Endothelial cell of umbilical vein (primary cell): ENCODE results near the gene C1orf115. TPM values are rescaled to one million over a fixed set of nuclear protein-coding genes. Genes with fewer than 3 reads are reported as not detected.

ENCODE experiments used
- BruUV-seq: library from RNA; stranded (reverse); fragments of 400-500 nt; replicated peaks from 2 replicates; lab custom pipeline; 2021; lab: Mats Ljungman, UMichigan
- CTCF ChIA-PET: fragments of 300-600, 350-600 bp; sonication (Branson Sonifier 250); formaldehyde crosslinking; loops from one replicate; lab custom pipeline; 2021; ENCODE audit warnings: antibody characterized with exemption, inconsistent platforms; lab: Charles Lee
- POLR2A ChIA-PET: fragments of 300-600, 350-600 bp; sonication (Branson Sonifier 250); formaldehyde crosslinking; loops from one replicate; lab custom pipeline; 2021; ENCODE audit warnings: antibody characterized with exemption, inconsistent platforms; lab: Charles Lee
- DNase-seq: peaks from one replicate; pipeline ENCODE4 v3.0.0-alpha.2; 2011; ENCODE audit warnings: low read depth, low spot score
- FAIRE-seq: peaks from 2 replicates; lab custom pipeline; 2011; peaks lifted over from hg19 to GRCh38; lab: Jason Lieb, UNC
- H2AFZ ChIP-seq: 2 replicates; pipeline ENCODE4 v1.6.0; 2012; ENCODE audit warnings: low read depth, low read length, control low read depth, inconsistent platforms
- H3K27ac ChIP-seq: 2 replicates; pipeline ENCODE4 v1.5.1; 2011; ENCODE audit warnings: low read depth, mild to moderate bottlenecking, control low read depth, low read length, moderate library complexity; ENCODE audit not compliant: insufficient read depth
- H3K27me3 ChIP-seq, 2 experiments: 2 replicates each; pipeline versions ENCODE4 v1.6.0 to v1.6.1; 2011; ENCODE audit warnings: low read length in 2 of 2, mixed read lengths in 1 of 2; ENCODE audit not compliant: control insufficient read depth in 2 of 2, insufficient read depth in 2 of 2
- H3K36me3 ChIP-seq, 2 experiments: 2 replicates in 1 of 2; 3 replicates in 1 of 2; pipeline ENCODE4 v1.5.1; 2011; ENCODE audit warnings: low read length in 2 of 2, mild to moderate bottlenecking in 1 of 2, moderate library complexity in 1 of 2; ENCODE audit not compliant: control insufficient read depth in 2 of 2, insufficient read depth in 2 of 2; ENCODE audit errors: extremely low read depth in 1 of 2
- H3K4me1 ChIP-seq: 3 replicates; pipeline ENCODE4 v1.5.1; 2011; ENCODE audit warnings: mild to moderate bottlenecking, low read length; ENCODE audit not compliant: control insufficient read depth, insufficient read depth; ENCODE audit errors: extremely low read depth
- H3K4me2 ChIP-seq: 2 replicates; pipeline ENCODE4 v1.6.1; 2011; ENCODE audit warnings: low read length, control low read depth, mixed read lengths; ENCODE audit not compliant: insufficient read depth
- H3K4me3 ChIP-seq, 3 experiments: fragments of 200-600 bp in 1 of 3; sonication (generic), shearing (Covaris generic) in 1 of 3; replicated peaks in 1 of 3; 2 replicates each; pipeline ENCODE4 v1.5.1; 2011 to 2016; ENCODE audit warnings: control low read depth in 3 of 3, low read length in 3 of 3, mild to moderate bottlenecking in 2 of 3, inconsistent platforms in 1 of 3, low read depth in 1 of 3, moderate library complexity in 1 of 3; ENCODE audit not compliant: insufficient read depth in 1 of 3
- H3K79me2 ChIP-seq: 2 replicates; pipeline ENCODE4 v1.6.0; 2012; ENCODE audit warnings: low read length, inconsistent platforms; ENCODE audit not compliant: control insufficient read depth, insufficient read depth
- H3K9ac ChIP-seq: replicated peaks from 2 replicates; pipeline ENCODE3; 2011; ENCODE audit warnings: low read length, control low read depth; ENCODE audit not compliant: insufficient read depth; ENCODE audit errors: extremely low read depth
- H3K9me1 ChIP-seq: replicated peaks from 3 replicates; pipeline ENCODE4 v1.6.0; 2011; ENCODE audit warnings: mild to moderate bottlenecking, low read length; ENCODE audit not compliant: control insufficient read depth, insufficient read depth; ENCODE audit errors: extremely low read depth
- H3K9me3 ChIP-seq: replicated peaks from 2 replicates; pipeline ENCODE4 v1.5.1; 2012; ENCODE audit warnings: low read length, inconsistent platforms; ENCODE audit not compliant: control insufficient read depth, insufficient read depth
- H4K20me1 ChIP-seq: replicated peaks from 2 replicates; pipeline ENCODE3; 2011; ENCODE audit warnings: mild to moderate bottlenecking, low read length; ENCODE audit not compliant: control insufficient read depth, insufficient read depth; ENCODE audit errors: extremely low read depth
- EZH2 ChIP-seq: IDR thresholded peaks from 2 replicates; pipeline ENCODE4 v1.6.1; 2012; ENCODE audit warnings: borderline replicate concordance, low read depth, mild to moderate bottlenecking, moderate library complexity, low read length, inconsistent platforms; ENCODE audit not compliant: severe bottlenecking
- FOS ChIP-seq: IDR thresholded peaks from 2 replicates; pipeline ENCODE4 v1.6.1; 2011; ENCODE audit warnings: mild to moderate bottlenecking, low read length, moderate library complexity, borderline replicate concordance; ENCODE audit not compliant: insufficient read depth
- GATA2 ChIP-seq: IDR thresholded peaks from 2 replicates; pipeline ENCODE4 v1.7.0; 2011; ENCODE audit warnings: low read depth, mild to moderate bottlenecking, moderate library complexity, mixed read lengths, low read length; ENCODE audit not compliant: insufficient read length, insufficient read depth
- JUN ChIP-seq: IDR thresholded peaks from 2 replicates; pipeline ENCODE4 v1.6.1; 2011; ENCODE audit warnings: borderline replicate concordance, low read depth; ENCODE audit not compliant: insufficient read length, insufficient read depth
- MYC ChIP-seq: IDR thresholded peaks from one replicate; pipeline ENCODE4 v1.6.1; 2011; ENCODE audit warnings: mild to moderate bottlenecking, low read depth, low read length
- POLR2A ChIP-seq: IDR thresholded peaks from 2 replicates; pipeline ENCODE4 v1.6.1; 2012; ENCODE audit warnings: low read depth, mild to moderate bottlenecking, control low read depth, low read length
- POLR2AphosphoS5 ChIP-seq: IDR thresholded peaks from 2 replicates; pipeline ENCODE4 v1.6.1; 2012; ENCODE audit warnings: low read depth, mild to moderate bottlenecking, control low read depth, low read length, moderate library complexity; ENCODE audit not compliant: insufficient read depth
- dilution Hi-C: fragments of 300-500 bp; cut with MboI; formaldehyde crosslinking; loops from one replicate; pipeline ENCODE4 v1.15.0; 2019; ENCODE audit warnings: low sequenced_read_pairs; ENCODE audit not compliant: extremely low pct_ligation_motif_present
- intact Hi-C: fragments of 100-400 bp; cut with micrococcal nuclease; formaldehyde crosslinking; loops from one replicate; pipeline ENCODE4 v1.10.0; 2022
- polyA plus RNA-seq, 4 experiments: library from polyadenylated mRNA; depleted of rRNA in 3 of 4; stranded (reverse) in 3 of 4; unstranded in 1 of 4; fragments of >200 nt; gene quantifications; 2 replicates each; pipeline versions ENCODE4 v1.2.1 to v1.2.3, GENCODE V29; 2011 to 2012; ENCODE audit warnings: missing spikeins in 1 of 4
- total RNA-seq: library from RNA; stranded (reverse); gene quantifications from 2 replicates; pipeline ENCODE4 v1.2.3, GENCODE V29; 2021
- TF ChIP-seq, protein P1 (sequence below), 2 donors: IDR thresholded peaks; 1 replicate in 1 of 2; 2 replicates in 1 of 2; pipeline ENCODE4 v1.5.1; 2011; ENCODE audit warnings: low read length in 2 of 2, mild to moderate bottlenecking in 2 of 2, moderate library complexity in 2 of 2, control low read depth in 1 of 2, inconsistent platforms in 1 of 2, low read depth in 1 of 2; ENCODE audit not compliant: insufficient read depth in 1 of 2; ENCODE audit errors: extremely low read depth in 1 of 2
- TF ChIP-seq, protein P2 (sequence below): IDR thresholded peaks from 2 replicates; pipeline ENCODE4 v1.6.1; 2011; ENCODE audit not compliant: insufficient read depth, insufficient read length

C1orf115 gene
- total and polyA plus RNA-seq, 2 donors (not counting 3 experiments of a cell fraction or from before 2014, with no cell fraction given): 11.1 to 16.4 TPM

DNA sequence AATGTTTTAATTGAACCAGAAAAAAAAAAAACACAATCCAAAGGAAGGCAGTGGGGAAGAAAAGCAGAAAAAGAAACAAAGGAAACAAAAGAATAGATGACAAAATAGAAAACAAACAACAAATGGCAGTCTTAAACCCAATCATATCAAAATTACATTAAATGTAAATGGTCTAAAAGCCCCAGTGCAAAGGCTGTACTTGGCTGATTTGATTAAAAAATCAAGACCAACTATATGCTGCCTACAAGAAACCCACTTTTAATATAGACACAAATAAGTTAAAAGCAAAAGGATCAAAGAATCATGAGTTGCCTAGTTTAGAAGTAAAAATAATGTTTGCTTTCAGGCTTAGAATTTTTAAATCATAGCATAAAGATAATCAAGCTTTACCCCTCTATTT lies 19.8 kb upstream of the C1orf115 start:
- TF ChIP-seq, protein P1, sequence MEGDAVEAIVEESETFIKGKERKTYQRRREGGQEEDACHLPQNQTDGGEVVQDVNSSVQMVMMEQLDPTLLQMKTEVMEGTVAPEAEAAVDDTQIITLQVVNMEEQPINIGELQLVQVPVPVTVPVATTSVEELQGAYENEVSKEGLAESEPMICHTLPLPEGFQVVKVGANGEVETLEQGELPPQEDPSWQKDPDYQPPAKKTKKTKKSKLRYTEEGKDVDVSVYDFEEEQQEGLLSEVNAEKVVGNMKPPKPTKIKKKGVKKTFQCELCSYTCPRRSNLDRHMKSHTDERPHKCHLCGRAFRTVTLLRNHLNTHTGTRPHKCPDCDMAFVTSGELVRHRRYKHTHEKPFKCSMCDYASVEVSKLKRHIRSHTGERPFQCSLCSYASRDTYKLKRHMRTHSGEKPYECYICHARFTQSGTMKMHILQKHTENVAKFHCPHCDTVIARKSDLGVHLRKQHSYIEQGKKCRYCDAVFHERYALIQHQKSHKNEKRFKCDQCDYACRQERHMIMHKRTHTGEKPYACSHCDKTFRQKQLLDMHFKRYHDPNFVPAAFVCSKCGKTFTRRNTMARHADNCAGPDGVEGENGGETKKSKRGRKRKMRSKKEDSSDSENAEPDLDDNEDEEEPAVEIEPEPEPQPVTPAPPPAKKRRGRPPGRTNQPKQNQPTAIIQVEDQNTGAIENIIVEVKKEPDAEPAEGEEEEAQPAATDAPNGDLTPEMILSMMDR (IDR thresholded peaks at IDR 0.05; ENCODE audit: extremely low read depth in 1 of 2, insufficient read depth in 1 of 2, low read depth in 1 of 2, low read length in 2 of 2): no peak
- TF ChIP-seq, protein P2, sequence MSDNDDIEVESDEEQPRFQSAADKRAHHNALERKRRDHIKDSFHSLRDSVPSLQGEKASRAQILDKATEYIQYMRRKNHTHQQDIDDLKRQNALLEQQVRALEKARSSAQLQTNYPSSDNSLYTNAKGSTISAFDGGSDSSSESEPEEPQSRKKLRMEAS: no peak
- TF ChIP-seq EZH2: no peak
- TF ChIP-seq FOS: no peak
- no peak for TF ChIP-seq MYC
- TF ChIP-seq GATA2: no peak
- TF ChIP-seq POLR2A: no peak
- TF ChIP-seq POLR2AphosphoS5: no peak
- no peak for TF ChIP-seq JUN
- dilution Hi-C loops: no loop called here

More for the DNA sequence above, 19.8 kb upstream of the C1orf115 start:
- BruUV-seq: no TSS peak
- POLR2A ChIA-PET: no interaction called here
- Histone ChIP-seq H3K9me1 (no peaks in the 10 kb centered on the region), H3K9me3 (no peaks in the 10 kb centered on the region), H3K9ac (no peak overlapping the region), H3K4me3 (no peak overlapping the region), H3K4me2 (no peak overlapping the region), H2AFZ (no peak overlapping the region), H3K27ac (no peak overlapping the region), H3K27me3 (no peaks in the 10 kb centered on the region), H3K4me1 (no peaks in the 10 kb centered on the region), H4K20me1 (no peaks in the 10 kb centered on the region), H3K79me2 (no peaks in the 10 kb centered on the region), H3K36me3 (no peaks in the 10 kb centered on the region)
- DNase-seq (no peak), FAIRE-seq (no peak)
- CTCF ChIA-PET: no interaction called here
- intact Hi-C loops: no loop called here
